Fibroblast of pulmonary artery (primary cell): ENCODE data around the gene MRPS27.

ENCODE experiments used
- DNase-seq: peaks from one replicate; pipeline ENCODE4 v3.0.0-alpha.2; 2010; ENCODE audit warnings: low read depth
- H3K4me3 ChIP-seq: replicated peaks from 2 replicates; pipeline ENCODE4 v1.5.1; 2011; ENCODE audit warnings: low read depth, mild to moderate bottlenecking, control low read depth, low read length, moderate library complexity
- TF ChIP-seq, protein P1 (sequence below): IDR thresholded peaks from 2 replicates; pipeline ENCODE4 v1.5.1; 2011; ENCODE audit warnings: mild to moderate bottlenecking, control low read depth, low read length, inconsistent platforms; ENCODE audit errors: missing control alignments

Gene MRPS27

DNA sequence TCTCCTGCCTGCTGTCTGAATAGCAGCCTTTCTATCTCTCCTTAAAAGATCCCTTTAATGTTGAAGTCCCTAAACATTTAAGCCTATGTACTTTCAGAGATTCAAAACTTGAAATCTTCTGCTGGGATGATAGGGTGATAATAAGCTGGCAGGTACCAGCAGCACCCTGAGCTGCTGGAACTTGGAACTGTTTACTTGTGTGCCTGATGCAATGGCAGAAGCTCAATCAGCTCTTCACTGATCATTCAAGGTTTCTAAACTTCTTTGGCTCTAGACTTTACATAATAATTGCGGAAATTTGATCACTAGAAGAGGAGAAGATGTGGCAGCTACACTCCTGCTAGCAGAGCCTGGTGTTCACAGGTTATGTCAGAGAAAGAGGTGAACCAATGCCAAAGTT is 27.6 kb downstream of the MRPS27 start:
- no peak overlapping the region for H3K4me3 ChIP-seq
- TF ChIP-seq, protein P1, sequence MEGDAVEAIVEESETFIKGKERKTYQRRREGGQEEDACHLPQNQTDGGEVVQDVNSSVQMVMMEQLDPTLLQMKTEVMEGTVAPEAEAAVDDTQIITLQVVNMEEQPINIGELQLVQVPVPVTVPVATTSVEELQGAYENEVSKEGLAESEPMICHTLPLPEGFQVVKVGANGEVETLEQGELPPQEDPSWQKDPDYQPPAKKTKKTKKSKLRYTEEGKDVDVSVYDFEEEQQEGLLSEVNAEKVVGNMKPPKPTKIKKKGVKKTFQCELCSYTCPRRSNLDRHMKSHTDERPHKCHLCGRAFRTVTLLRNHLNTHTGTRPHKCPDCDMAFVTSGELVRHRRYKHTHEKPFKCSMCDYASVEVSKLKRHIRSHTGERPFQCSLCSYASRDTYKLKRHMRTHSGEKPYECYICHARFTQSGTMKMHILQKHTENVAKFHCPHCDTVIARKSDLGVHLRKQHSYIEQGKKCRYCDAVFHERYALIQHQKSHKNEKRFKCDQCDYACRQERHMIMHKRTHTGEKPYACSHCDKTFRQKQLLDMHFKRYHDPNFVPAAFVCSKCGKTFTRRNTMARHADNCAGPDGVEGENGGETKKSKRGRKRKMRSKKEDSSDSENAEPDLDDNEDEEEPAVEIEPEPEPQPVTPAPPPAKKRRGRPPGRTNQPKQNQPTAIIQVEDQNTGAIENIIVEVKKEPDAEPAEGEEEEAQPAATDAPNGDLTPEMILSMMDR: no peak
- DNase-seq: no peak

DNA sequence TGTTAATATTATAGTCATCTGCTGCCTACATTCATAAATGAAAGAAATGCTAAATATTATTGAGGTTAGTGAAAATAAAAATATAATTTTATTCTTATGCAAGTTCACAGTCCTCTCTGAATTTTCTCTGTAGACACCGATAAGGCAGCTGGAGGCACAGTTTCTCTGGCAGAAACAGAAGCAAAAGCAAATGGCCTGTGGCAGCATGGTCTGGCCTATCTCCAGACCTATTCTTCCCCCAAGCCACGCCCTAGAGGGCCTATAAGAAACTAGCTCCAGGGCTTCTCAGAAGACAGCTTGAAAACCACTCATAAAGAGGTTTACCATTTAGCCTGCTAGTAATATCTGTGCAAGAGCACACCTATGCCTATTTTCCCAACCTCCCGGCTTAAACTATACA is 28.4 kb downstream of the MRPS27 start:
- no peak for DNase-seq
- H3K4me3 ChIP-seq: no peak overlapping the region
- TF ChIP-seq, protein P1: no peak

DNA sequence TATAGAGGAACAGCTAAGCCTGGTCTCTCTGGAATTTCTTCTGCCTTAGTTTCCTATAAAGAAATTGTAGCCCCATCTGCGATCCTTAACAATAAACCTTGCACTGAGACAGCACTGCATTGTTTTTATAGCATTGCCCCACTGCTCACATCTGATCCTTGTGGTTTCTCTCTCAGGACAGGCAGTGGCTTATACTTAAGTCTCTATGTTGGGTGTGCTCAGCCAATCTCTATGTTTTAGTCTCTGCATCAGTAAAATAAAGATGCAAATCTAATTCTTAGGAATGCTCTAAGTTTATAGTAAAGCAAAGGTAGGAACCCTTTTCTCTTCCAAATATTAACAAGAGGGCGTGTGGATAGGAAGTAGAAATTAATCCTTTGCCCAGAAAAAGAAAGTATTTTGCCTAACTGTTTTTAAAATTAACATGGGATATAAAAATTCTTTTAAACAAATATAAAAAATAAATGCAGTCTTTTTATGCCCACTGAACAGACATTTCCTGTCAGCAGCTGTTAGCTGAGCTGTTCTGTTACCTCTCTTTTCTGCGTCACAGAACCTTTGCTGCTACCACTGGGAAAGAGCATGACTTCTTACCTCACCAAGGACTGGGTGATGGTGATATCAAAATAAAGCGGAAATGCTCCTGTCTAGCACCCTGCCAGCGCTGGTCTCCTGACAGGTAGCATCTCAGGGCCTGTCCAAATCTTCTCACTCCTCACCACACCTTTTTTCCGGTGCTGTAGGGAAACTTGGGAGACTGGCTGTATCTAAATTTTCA is 29.5 kb downstream of the MRPS27 start:
- TF ChIP-seq, protein P1: no peak
- peak; percentile 28 for DNase-seq
- no peak overlapping the region for H3K4me3 ChIP-seq

DNA sequence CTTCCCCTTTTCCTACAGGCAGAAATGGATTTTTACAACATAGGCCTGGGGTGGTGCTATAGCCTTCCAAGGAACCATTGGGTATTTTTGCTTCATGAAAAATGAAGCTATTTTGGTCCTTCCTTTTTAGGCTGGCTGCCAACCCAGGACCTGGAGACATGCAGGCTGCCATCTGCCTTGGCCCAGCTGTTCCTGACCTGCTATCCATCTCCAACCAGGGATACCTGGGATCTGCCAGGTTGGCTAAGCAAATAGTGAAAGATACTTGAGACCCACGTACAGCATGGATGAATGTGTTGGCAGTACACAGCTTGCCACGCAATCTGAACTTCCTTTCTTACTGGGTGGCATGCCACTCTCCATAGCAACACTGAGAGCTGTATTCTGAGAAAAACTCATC is 31.1 kb downstream of the MRPS27 start:
- DNase-seq: no peak
- H3K4me3 ChIP-seq: no peak overlapping the region
- TF ChIP-seq, protein P1: no peak

DNA sequence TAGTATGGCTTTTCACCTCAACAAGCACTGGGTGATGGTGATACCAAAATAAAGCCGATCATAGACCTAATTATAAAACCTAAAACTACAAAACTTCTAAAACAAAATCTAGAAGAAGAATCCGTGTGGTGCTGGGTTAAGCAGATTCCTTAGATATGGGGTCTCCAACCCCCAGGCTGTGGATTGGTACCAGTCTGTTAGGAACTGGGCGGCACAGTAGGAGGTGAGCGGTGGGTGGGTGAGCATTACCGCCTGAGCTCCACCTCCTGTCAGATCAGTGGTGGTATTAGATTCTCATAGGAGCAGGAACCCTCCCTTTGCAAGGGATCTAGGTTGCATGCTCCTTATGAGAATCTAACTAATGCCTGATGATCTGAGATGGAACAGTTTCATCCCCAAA is 33.2 kb downstream of the MRPS27 start:
- DNase-seq: no peak
- TF ChIP-seq, protein P1: no peak
- H3K4me3 ChIP-seq: no peak overlapping the region

DNA sequence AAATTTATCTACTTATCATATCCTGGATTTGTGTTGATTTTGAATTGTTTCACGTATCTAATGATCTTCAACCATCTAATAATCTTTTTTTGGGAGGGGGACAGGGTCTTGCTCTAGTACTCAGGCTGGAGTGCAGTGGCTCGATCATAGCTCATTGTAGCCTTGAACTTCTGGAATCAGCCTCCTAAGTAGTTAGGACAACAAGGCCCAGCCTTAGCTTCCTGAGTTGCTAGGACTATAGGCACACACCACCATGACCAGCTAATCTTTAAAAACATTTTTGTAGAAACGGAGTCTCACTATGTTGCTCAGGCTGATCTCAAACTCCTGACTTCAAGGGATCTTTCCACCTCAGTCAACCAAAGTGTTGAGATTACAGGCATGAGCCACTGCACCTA is 34.6 kb downstream of the MRPS27 start:
- TF ChIP-seq, protein P1: no peak
- no peak for DNase-seq
- no peak overlapping the region for H3K4me3 ChIP-seq
